ENCODE measurements around the gene JMJD4. TPM values are rescaled to one million over a fixed set of nuclear protein-coding genes. Genes with fewer than 3 reads are reported as not detected.
A peak's percentile ranks its signal among the peaks of the same experiment; 100 is the strongest.

Gene JMJD4
- total and polyA plus RNA-seq, 9 of the 15 experiments (the other 6 are each of a cell fraction or from before 2014, with no cell fraction given), result 1.4 to 42.6 (median 29.2) TPM

DNA sequence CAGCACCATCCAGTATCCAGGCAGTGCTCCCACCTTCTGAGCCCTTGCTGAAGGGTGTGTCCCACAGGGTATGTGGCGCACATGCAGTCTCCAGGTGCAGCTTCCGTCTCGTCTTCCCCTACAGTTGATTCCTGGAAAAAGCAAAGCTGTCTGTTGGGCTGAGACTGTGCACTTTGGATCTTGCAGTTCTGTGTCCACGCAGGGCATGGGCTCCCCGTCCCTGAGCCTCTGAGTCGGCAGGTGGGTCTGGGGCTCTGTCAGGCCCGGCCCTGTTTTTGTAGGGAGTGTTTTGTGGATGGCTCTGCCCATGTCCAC is 33.0 kb upstream of the JMJD4 start (continued):
- TF ChIP-seq EZH2 (IDR thresholded peaks at IDR 0.05; ENCODE audit: borderline replicate concordance, low read depth, low read length) (no peak), SPI1 (IDR thresholded peaks at IDR 0.05; ENCODE audit: borderline replicate concordance, low read depth, low read length) (no peak), XRCC3 (IDR thresholded peaks at IDR 0.05) (no peak)

- H3K79me2 ChIP-seq (ENCODE audit: control insufficient read depth, insufficient read depth, low read length), result peaks cover 8% of the 10 kb centered on the region; the same call in 2 of the 3 replicates
- no peak overlapping the region for H3K27ac ChIP-seq (ENCODE audit: extremely low read depth, low read depth, low read length)
- no peak overlapping the region for H3K4me2 ChIP-seq (ENCODE audit: insufficient read depth, low read length)
- ChIA-PET POLR2A (interaction anchor here (0.6 kb wide), 2 partner anchors 27 to 286 kb away, joined by 3 read pairs; no protein-coding TSS in a partner anchor), CTCF (ENCODE audit: low intra/inter-chr PET ratio) (interaction anchor here (0.5 kb wide), 1 partner anchor 144 kb away, joined by 3 read pairs; no protein-coding TSS in a partner anchor)
- FAIRE-seq (peak; percentile 37), DNase-seq (ENCODE audit: extremely low read depth in 1 of 4, low spot score in 3 of 4) (no peak), ATAC-seq (no peak)
- H2AFZ ChIP-seq (ENCODE audit: low read depth, low read length), result no peak overlapping the region
- no peak overlapping the region for H3K4me3 ChIP-seq
- intact Hi-C loops (cut with micrococcal nuclease) (no loop called here), in situ Hi-C loops (cut with MboI) (loop anchor here (10.0 kb wide), 1 partner anchor 167 kb away; no protein-coding TSS in a partner anchor)
- H3K9ac ChIP-seq (ENCODE audit: insufficient read depth in 1 of 2, low read depth in 2 of 2, low read length in 2 of 2), result no peak overlapping the region
- H3K27me3 ChIP-seq (ENCODE audit: control insufficient read depth in 2 of 2, insufficient read depth in 2 of 2, low read length in 2 of 2), result no peaks in the 10 kb centered on the region
- peaks cover 4 to 16% of the 10 kb centered on the region in 2 experiments for H3K4me1 ChIP-seq (replicated peaks in 1 of 2; ENCODE audit: control insufficient read depth in 2 of 2, insufficient read depth in 2 of 2, low read length in 2 of 2)
- BruUV-seq (replicated peaks), result no TSS peak
- H4K20me1 ChIP-seq (replicated peaks; ENCODE audit: control insufficient read depth, insufficient read depth, low read length), result peaks cover 12% of the 10 kb centered on the region; the same call in 1 of the 2 replicates
- TF ChIP-seq KDM1A (IDR thresholded peaks at IDR 0.05) (peak in 1 of 2 experiments; percentile 87; a peak in 2 of 4 replicates), HDGF (IDR thresholded peaks at IDR 0.05) (0 out of 2 replicates have a peak, but pooled peaks have one; percentile 42), RUNX1 (IDR thresholded peaks at IDR 0.05; ENCODE audit: low read depth) (no peak), PTRF (tag; IDR thresholded peaks at IDR 0.05) (no peak)
- peaks cover 7% of the 10 kb centered on the region for H3K9me1 ChIP-seq (ENCODE audit: control insufficient read depth, insufficient read depth, low read length)
- 91% methylated on average over 6 of the region's 6 CpGs for WGBS (ENCODE audit: insufficient coverage, low coverage, missing lambda C conversion rate)
- H3K9me3 ChIP-seq (replicated peaks; ENCODE audit: control insufficient read depth, insufficient read depth, low read depth, low read length), result no peaks in the 10 kb centered on the region
- peaks cover 56% of the 10 kb centered on the region; the same call in 2 of the 3 replicates for H3K36me3 ChIP-seq (ENCODE audit: control insufficient read depth, insufficient read depth, low read length)
These were observed 32.5 kb upstream of the JMJD4 start for GRCh38 chr1:227767401-227768124.
